GM12878 (cell line): Measurements from ENCODE around the gene SMIM35. TPM values are rescaled to one million over a fixed set of nuclear protein-coding genes. Genes with fewer than 3 reads are reported as not detected.

ENCODE experiments used
- CHD4 ChIP-seq: fragments of 200-600 bp; sonication (generic); IDR thresholded peaks from 2 replicates; pipeline ENCODE4 v1.6.1; 2016; ENCODE audit warnings: mild to moderate bottlenecking
- PAX5 ChIP-seq: IDR thresholded peaks from 2 replicates; pipeline ENCODE4 v1.6.1; 2011; ENCODE audit warnings: low read depth, low read length, borderline replicate concordance
- PBX3 ChIP-seq: IDR thresholded peaks from 2 replicates; pipeline ENCODE4 v1.6.1; 2011; ENCODE audit warnings: mild to moderate bottlenecking, low read depth, low read length, moderate library complexity; ENCODE audit not compliant: insufficient replicate concordance
- SP1 ChIP-seq: IDR thresholded peaks from one replicate; pipeline ENCODE4 v1.6.1; 2011; ENCODE audit warnings: low read depth, low read length
- SUPT20H ChIP-seq: IDR thresholded peaks from 2 replicates; pipeline ENCODE4 v1.6.1; 2011; ENCODE audit warnings: low read depth, mild to moderate bottlenecking, low read length, moderate library complexity, borderline replicate concordance; ENCODE audit not compliant: control insufficient read depth
- SUZ12 ChIP-seq: fragments of 200-600 bp; sonication (generic); IDR thresholded peaks from one replicate; pipeline ENCODE4 v1.6.1; 2018; ENCODE audit warnings: antibody characterized with exemption, mild to moderate bottlenecking; ENCODE audit not compliant: unreplicated experiment
- TCF3 ChIP-seq: IDR thresholded peaks from 2 replicates; pipeline ENCODE4 v1.6.1; 2012; ENCODE audit warnings: low read depth, mild to moderate bottlenecking, low read length, borderline replicate concordance; ENCODE audit not compliant: insufficient read depth
- ZBTB33 ChIP-seq: fragments of 450-650 bp; IDR thresholded peaks from 2 replicates; pipeline ENCODE4 v1.6.1; 2017; ENCODE audit warnings: mild to moderate bottlenecking
- ZNF384 ChIP-seq: IDR thresholded peaks from 2 replicates; pipeline ENCODE4 v1.6.1; 2012; ENCODE audit warnings: low read depth, mild to moderate bottlenecking, low read length, improper control_type of control experiment, borderline replicate concordance
- polyA plus RNA-seq, 11 experiments: library from polyadenylated mRNA; depleted of rRNA in 4 of 11; unstranded in 6 of 11; stranded (reverse) in 5 of 11; fragments of >200 nt; fragmentation: Nextera tagmentation in 4 of 11; fragmentation: Illumina TruSeq in 1 of 11; extraction: Ambion mirVana in 4 of 11; extraction: Trizol in 1 of 11; gene quantifications; 1 replicate in 1 of 11; 2 replicates in 10 of 11; pipeline versions ENCODE4 v1.2.1 to v1.2.3, GENCODE V29; 2011 to 2016; ENCODE audit warnings: inconsistent platforms in 2 of 11, missing spikeins in 2 of 11, low read depth in 1 of 11
- total RNA-seq, 4 experiments: library from RNA; depleted of rRNA in 3 of 4; stranded (reverse); fragments of >200 nt in 3 of 4; fragmentation: Illumina TruSeq in 1 of 4; extraction: Trizol in 1 of 4; gene quantifications; 2 replicates each; pipeline versions ENCODE4 v1.2.1 to v1.2.3, GENCODE V29; 2013 to 2021
- TF ChIP-seq, protein P1 (sequence below): fragments of 450-650 bp; IDR thresholded peaks from 2 replicates; pipeline ENCODE4 v1.6.1; 2017; ENCODE audit warnings: mild to moderate bottlenecking, moderate library complexity
- TF ChIP-seq, protein P2 (sequence below): fragments of 450-650 bp; IDR thresholded peaks from 2 replicates; pipeline ENCODE4 v1.6.1; 2017; ENCODE audit warnings: mild to moderate bottlenecking, moderate library complexity
- TF ChIP-seq, protein P3 (sequence below): fragments of 450-650 bp; formaldehyde crosslinking; IDR thresholded peaks from 2 replicates; pipeline ENCODE4 v1.4.0; 2022; ENCODE audit warnings: mild to moderate bottlenecking, moderate library complexity

SMIM35 gene
- total and polyA plus RNA-seq, 10 of the 15 experiments (the other 5 are each of a cell fraction or from before 2014, with no cell fraction given), result 0.02 to 1.1 (median 0.05) TPM; not detected in 5

- TF ChIP-seq, protein P1, sequence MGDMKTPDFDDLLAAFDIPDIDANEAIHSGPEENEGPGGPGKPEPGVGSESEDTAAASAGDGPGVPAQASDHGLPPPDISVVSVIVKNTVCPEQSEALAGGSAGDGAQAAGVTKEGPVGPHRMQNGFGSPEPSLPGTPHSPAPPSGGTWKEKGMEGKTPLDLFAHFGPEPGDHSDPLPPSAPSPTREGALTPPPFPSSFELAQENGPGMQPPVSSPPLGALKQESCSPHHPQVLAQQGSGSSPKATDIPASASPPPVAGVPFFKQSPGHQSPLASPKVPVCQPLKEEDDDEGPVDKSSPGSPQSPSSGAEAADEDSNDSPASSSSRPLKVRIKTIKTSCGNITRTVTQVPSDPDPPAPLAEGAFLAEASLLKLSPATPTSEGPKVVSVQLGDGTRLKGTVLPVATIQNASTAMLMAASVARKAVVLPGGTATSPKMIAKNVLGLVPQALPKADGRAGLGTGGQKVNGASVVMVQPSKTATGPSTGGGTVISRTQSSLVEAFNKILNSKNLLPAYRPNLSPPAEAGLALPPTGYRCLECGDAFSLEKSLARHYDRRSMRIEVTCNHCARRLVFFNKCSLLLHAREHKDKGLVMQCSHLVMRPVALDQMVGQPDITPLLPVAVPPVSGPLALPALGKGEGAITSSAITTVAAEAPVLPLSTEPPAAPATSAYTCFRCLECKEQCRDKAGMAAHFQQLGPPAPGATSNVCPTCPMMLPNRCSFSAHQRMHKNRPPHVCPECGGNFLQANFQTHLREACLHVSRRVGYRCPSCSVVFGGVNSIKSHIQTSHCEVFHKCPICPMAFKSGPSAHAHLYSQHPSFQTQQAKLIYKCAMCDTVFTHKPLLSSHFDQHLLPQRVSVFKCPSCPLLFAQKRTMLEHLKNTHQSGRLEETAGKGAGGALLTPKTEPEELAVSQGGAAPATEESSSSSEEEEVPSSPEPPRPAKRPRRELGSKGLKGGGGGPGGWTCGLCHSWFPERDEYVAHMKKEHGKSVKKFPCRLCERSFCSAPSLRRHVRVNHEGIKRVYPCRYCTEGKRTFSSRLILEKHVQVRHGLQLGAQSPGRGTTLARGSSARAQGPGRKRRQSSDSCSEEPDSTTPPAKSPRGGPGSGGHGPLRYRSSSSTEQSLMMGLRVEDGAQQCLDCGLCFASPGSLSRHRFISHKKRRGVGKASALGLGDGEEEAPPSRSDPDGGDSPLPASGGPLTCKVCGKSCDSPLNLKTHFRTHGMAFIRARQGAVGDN, result no peak
- no peak for TF ChIP-seq PBX3
- TF ChIP-seq, protein P2, sequence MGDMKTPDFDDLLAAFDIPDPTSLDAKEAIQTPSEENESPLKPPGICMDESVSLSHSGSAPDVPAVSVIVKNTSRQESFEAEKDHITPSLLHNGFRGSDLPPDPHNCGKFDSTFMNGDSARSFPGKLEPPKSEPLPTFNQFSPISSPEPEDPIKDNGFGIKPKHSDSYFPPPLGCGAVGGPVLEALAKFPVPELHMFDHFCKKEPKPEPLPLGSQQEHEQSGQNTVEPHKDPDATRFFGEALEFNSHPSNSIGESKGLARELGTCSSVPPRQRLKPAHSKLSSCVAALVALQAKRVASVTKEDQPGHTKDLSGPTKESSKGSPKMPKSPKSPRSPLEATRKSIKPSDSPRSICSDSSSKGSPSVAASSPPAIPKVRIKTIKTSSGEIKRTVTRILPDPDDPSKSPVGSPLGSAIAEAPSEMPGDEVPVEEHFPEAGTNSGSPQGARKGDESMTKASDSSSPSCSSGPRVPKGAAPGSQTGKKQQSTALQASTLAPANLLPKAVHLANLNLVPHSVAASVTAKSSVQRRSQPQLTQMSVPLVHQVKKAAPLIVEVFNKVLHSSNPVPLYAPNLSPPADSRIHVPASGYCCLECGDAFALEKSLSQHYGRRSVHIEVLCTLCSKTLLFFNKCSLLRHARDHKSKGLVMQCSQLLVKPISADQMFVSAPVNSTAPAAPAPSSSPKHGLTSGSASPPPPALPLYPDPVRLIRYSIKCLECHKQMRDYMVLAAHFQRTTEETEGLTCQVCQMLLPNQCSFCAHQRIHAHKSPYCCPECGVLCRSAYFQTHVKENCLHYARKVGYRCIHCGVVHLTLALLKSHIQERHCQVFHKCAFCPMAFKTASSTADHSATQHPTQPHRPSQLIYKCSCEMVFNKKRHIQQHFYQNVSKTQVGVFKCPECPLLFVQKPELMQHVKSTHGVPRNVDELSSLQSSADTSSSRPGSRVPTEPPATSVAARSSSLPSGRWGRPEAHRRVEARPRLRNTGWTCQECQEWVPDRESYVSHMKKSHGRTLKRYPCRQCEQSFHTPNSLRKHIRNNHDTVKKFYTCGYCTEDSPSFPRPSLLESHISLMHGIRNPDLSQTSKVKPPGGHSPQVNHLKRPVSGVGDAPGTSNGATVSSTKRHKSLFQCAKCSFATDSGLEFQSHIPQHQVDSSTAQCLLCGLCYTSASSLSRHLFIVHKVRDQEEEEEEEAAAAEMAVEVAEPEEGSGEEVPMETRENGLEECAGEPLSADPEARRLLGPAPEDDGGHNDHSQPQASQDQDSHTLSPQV, result no peak
- TF ChIP-seq SP1, result no peak
- TF ChIP-seq PAX5, result no peak
- TF ChIP-seq CHD4, result no peak
- no peak for TF ChIP-seq TCF3
- no peak for TF ChIP-seq ZBTB33
- no peak for TF ChIP-seq SUPT20H
- TF ChIP-seq ZNF384, result no peak
- no peak for TF ChIP-seq SUZ12
- TF ChIP-seq, protein P3, sequence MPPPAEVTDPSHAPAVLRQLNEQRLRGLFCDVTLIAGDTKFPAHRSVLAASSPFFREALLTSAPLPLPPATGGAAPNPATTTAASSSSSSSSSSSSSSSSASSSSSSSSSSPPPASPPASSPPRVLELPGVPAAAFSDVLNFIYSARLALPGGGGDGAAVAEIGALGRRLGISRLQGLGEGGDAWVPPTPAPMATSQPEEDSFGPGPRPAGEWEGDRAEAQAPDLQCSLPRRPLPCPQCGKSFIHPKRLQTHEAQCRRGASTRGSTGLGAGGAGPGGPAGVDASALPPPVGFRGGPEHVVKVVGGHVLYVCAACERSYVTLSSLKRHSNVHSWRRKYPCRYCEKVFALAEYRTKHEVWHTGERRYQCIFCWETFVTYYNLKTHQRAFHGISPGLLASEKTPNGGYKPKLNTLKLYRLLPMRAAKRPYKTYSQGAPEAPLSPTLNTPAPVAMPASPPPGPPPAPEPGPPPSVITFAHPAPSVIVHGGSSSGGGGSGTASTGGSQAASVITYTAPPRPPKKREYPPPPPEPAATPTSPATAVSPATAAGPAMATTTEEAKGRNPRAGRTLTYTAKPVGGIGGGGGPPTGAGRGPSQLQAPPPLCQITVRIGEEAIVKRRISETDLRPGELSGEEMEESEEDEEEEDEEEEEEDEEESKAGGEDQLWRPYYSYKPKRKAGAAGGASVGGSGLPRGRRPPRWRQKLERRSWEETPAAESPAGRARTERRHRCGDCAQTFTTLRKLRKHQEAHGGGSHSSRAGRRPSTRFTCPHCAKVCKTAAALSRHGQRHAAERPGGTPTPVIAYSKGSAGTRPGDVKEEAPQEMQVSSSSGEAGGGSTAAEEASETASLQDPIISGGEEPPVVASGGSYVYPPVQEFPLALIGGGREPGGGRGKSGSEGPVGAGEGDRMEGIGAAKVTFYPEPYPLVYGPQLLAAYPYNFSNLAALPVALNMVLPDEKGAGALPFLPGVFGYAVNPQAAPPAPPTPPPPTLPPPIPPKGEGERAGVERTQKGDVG (CRISPR knock-in tag), result no peak
These were observed 40.5 kb downstream of the SMIM35 start (continued) for GRCh38 chr11:118046051-118046963.
